Measurements from ENCODE around the gene SNRNP70. TPM values are rescaled to one million over a fixed set of nuclear protein-coding genes. Genes with fewer than 3 reads are reported as not detected.
"Not testable (repeated sequence)": the region's sequence is repeated elsewhere in the genome, so short reads cannot be mapped to it uniquely, and the experiment has no call there.

The SNRNP70 gene
- total RNA-seq, 1 experiment from 2014 or later: 138 TPM

- DNase-seq (ENCODE audit: low spot score): peak; percentile 52
Observed at GRCh38 chr19:49119411-49120324, 34.4 kb downstream of the SNRNP70 start, which contains the start of gene PPFIA3. TSS of gene PPFIA3 (plus strand) at chr19:49119544. CDS start at chr19:49127874, 8,330 bp downstream.

DNA sequence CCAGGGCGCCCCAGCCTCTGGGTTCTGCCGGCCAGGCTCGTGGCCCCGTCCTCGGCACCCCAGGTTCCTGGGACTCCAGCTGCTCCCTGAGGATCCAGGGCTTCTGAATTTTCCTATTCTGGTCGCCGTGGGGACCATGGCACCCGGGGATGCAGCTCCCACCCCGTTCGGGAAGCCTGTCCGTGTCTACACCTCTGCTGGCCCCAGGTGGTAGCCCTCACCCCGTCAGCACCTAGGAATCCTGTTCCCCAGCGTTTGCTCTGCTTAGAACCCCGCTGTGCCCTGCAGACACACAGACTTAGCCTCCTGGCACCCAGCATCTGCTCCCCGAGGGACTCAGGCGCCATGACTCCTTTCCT is 35.1 kb downstream of the SNRNP70 start:
- DNase-seq (ENCODE audit: low spot score): no peak

- DNase-seq (ENCODE audit: low spot score): no peak
Observed at GRCh38 chr19:49120868-49121267, 35.6 kb downstream of the SNRNP70 start.

- DNase-seq (ENCODE audit: low spot score): not testable (repeated sequence)
Observed at GRCh38 chr19:49121841-49122240, 36.6 kb downstream of the SNRNP70 start.

GRCh38 chr19:49123285-49123684 is 38.0 kb downstream of the SNRNP70 start:
- not testable (repeated sequence) for DNase-seq (ENCODE audit: low spot score)

DNA sequence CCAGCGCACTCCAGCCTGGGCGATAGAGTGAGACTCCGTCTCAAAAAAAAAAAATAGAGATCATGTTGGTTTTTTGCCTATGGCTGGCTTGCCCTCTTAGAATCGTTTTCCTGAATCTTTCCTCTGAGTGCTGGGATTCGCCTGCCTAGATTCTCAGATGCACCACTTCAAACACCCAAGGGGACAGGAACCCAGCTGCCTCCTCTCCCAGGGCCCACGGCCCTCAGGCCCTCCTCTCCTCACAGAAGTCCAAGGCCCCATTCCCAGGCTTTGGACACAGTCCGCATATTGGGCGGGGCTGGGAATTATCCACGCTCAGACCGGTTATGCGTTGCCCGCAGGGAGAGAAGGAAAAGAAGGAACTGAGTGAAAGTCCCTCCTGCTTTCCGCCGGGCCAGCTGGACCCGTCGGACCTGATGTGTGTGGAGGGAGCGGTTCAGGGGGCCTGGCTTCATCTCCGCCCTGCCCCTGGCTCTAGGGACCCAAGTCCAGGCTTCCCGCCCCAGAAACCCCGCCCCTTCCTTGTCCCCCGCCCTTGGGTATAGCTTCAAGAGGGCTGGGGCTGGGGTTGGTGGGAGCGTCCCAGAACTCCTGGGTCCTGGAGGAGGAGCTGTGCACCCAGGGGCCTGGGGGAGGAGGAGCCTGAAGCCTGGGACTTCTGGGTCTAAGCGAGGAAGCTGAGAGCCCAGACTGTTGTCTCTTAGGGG is 39.9 kb downstream of the SNRNP70 start:
- DNase-seq (ENCODE audit: low spot score): no peak

- no peak for DNase-seq (ENCODE audit: low spot score)
Observed at GRCh38 chr19:49126575-49126974, 41.3 kb downstream of the SNRNP70 start.

DNA sequence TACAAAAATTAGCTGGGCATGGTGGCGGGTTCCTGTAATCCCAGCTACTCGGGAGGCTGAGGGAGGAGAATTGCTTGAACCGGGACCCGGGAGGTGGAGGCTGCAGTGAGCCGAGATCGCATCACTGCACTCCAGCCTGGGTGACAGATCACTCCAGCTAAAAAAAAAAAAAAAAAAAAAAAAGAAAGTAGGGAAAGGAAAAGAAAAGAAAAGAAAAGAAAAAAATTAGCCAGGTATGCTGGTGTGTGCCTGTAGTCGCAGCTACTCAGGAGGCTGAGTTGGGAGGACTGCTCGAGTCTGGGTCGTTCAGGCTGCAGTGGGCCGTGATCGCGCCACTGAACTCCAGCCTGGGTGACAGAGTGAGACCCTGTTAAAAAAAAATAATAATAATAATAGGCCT is 42.0 kb downstream of the SNRNP70 start:
- not testable (repeated sequence) for DNase-seq (ENCODE audit: low spot score)

GRCh38 chr19:49127674-49128544 is 42.7 kb downstream of the SNRNP70 start:
- DNase-seq (ENCODE audit: low spot score): peak; percentile 96

- DNase-seq (ENCODE audit: low spot score): no peak
Observed at GRCh38 chr19:49128545-49129237, 43.4 kb downstream of the SNRNP70 start.

DNA sequence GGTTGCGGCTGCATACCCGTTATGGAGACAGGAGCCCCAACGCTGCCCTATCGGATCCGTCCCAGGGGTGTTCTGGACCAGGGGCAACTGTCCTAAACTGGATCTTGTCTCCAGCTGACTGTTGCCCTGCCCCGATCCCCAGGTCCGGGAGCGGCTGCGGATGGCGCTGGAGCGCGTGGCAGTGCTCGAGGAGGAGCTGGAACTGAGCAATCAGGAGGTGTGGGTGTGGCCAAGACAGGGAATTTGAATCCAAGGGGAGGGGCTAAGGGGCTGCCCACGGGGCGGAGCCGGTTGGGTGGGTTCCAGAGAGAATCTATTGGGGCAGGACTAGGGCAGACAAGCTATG is 44.0 kb downstream of the SNRNP70 start:
- DNase-seq (ENCODE audit: low spot score): no peak

- no peak for DNase-seq (ENCODE audit: low spot score)
Observed at GRCh38 chr19:49130325-49130724, 45.1 kb downstream of the SNRNP70 start.

DNA sequence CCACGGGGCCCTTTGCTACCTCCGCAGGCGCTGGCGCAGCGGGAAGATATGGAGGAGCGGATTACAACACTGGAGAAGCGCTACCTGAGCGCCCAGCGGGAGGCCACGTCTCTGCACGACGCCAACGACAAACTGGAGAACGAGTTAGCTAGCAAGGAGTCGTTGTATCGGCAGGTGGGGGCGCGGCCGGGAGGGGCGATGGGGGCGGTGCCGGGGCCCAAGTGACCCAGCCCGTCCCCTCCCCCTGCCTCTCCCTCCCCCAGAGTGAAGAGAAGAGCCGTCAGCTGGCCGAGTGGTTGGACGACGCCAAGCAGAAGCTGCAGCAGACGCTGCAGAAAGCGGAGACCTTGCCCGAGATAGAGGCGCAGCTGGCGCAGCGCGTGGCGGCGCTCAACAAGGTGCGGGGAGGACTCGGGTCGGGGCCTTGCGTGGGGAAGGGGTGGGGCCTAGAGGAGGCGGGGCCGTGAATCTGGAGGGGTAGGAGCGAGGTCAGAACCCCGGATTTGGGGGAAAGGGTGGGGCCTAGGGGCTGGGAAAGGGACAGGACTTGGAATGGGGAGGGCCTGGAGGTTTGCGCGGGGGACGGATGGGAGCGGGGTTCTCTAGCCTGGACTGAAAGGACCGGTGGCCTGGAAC is 47.8 kb downstream of the SNRNP70 start:
- DNase-seq (ENCODE audit: low spot score): no peak

DNA sequence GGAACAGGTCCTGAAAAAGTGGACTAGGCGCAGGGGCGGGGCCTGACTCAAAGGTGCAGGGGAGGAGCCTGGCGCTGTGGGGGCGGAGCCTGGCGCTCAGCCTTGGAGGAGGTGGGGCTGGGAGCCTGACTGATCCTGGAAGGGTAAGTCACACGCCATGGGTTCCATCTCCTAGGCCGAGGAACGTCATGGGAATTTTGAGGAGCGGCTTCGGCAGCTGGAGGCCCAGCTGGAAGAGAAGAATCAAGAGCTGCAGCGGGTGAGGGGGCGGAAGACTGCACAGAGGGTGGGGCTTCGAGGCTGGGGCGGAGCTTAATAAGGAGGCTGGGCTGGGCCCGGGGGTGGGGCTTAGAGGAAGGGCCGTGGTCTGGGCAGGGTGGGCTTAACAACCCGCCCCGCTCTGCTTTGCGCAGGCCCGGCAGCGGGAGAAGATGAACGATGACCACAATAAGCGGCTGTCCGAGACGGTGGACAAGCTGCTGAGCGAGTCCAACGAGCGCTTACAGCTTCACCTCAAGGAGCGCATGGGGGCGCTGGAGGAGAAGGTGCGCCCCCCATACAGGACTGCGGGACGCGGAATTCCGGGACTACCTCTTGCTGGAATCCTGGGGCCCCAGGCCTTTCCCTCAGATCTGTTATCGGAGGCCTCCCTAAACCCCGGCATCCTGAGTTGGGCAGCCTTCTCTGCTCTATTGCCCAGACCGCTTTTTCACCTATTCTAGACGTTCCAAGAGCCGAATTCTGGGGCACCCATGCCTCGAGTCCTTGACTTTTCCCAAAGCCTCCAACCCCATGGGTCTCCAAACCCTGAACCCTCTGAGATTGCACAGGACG is 48.6 kb downstream of the SNRNP70 start:
- no peak for DNase-seq (ENCODE audit: low spot score)

DNA sequence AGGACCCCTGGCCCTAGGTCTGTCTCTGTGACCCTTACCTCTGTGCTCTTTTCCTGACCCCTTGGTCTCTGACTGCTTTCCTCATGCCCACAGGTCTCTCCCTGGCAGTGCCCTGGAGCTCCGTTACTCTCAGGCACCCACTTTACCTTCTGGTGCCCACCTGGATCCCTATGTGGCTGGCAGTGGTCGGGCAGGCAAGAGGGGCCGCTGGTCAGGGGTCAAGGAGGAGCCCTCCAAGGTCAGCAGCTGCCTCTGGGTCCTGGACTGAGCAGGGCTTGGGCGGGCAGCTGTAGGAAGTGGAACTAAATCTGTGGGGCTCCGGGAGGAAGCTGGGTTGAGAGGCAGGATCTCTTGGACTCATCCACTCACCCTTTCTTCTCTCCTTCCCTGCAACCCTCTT is 50.4 kb downstream of the SNRNP70 start:
- no peak for DNase-seq (ENCODE audit: low spot score)

DNA sequence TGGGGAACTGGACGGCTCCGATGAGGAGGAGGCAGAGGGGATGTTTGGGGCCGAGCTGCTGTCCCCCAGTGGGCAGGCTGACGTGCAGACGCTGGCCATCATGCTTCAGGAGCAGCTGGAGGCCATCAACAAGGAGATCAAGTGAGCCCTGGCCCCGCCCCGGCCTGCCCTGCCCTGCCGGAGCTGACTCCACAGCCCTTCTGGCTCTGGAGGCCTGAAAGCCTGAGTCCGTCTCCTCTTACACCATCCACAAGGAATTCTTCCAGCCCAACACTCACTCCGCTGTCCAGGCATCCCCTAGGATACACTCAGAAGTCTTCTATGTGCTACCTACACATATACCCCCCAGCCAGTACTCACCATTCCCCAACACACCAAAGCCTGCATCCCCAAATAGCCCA is 51.5 kb downstream of the SNRNP70 start:
- no peak for DNase-seq (ENCODE audit: low spot score)

- DNase-seq (ENCODE audit: low spot score): no peak
Observed at GRCh38 chr19:49140951-49141350, 55.7 kb downstream of the SNRNP70 start.

GRCh38 chr19:49141352-49141751 is 56.1 kb downstream of the SNRNP70 start:
- DNase-seq (ENCODE audit: low spot score): no peak

- peak; percentile 82 for DNase-seq (ENCODE audit: low spot score)
Observed at GRCh38 chr19:49142866-49143335, 57.6 kb downstream of the SNRNP70 start.

Data from H4 (cell line).